ENCODE data around the gene PLXDC2.

PLXDC2 gene

DNA sequence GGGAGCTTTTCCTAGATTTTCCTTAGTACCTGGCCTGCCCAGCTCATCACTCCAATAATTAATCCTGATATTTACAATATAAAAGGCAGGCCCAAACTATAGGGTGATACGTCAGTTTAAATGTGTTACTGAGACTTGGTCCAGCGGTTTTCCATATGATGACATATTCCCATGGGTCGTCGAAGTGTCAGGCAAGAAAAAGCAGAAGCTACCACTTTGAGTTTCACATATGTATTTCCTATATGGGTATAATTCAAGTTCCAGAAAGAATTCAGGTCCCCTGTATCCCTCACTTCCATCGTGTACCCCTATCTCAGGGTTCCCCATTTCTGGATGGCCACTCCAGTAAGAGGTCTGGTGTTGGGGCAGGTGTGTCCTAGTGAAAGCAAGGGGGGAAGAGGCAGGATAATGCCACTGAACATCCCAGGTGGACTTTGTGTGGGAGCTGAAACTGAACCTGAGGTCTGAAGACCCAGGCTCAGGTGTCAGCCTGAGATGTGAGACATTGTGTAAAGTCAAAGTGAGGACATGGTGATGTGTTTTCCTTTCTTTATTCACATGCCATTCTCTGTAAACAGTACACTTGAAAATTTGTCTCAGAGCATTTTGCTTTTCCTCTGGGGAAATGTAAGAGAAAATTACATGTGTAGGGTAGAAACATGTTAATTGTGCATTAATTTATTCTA, 167.8 kb downstream of the PLXDC2 start:
- in situ Hi-C loops (cut with MboI; ENCODE audit: low pct_unique_long_range_greater_than_20kb, low sequenced_read_pairs, unreplicated experiment) = no loop called here
- no peak for TF ChIP-seq CTCF (IDR thresholded peaks at IDR 0.05; ENCODE audit: extremely low read depth, insufficient read depth, missing control alignments)
- no peak for DNase-seq (ENCODE audit: low spot score)

GRCh38 chr10:19985745-19986144, 169.5 kb downstream of the PLXDC2 start:
- in situ Hi-C loops (cut with MboI; ENCODE audit: low pct_unique_long_range_greater_than_20kb, low sequenced_read_pairs, unreplicated experiment) = no loop called here
- TF ChIP-seq CTCF (IDR thresholded peaks at IDR 0.05; ENCODE audit: extremely low read depth, insufficient read depth, missing control alignments) = no peak
- no peak for DNase-seq (ENCODE audit: low spot score)

DNA sequence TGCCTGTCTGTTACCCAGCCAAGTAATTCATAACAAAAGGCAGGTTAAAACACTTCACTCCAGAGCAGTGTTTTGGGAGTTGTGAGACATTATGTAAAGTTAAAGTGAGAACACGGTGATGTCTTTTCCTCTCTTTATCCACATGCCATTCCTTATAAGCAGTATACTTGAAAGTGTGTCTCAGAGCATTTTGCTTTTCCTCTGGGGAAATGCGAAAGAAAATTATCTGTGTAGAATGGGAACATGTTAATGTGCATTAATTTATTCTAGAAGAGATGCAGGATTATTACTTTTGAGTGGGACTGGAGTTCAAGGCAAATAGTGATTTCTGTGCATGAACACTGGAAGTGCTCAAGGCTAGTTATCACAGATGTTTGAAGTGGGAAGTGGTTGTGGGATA, 170.4 kb downstream of the PLXDC2 start:
- DNase-seq (ENCODE audit: low spot score) = no peak
- TF ChIP-seq CTCF (IDR thresholded peaks at IDR 0.05; ENCODE audit: extremely low read depth, insufficient read depth, missing control alignments) = no peak
- in situ Hi-C loops (cut with MboI; ENCODE audit: low pct_unique_long_range_greater_than_20kb, low sequenced_read_pairs, unreplicated experiment) = no loop called here

DNA sequence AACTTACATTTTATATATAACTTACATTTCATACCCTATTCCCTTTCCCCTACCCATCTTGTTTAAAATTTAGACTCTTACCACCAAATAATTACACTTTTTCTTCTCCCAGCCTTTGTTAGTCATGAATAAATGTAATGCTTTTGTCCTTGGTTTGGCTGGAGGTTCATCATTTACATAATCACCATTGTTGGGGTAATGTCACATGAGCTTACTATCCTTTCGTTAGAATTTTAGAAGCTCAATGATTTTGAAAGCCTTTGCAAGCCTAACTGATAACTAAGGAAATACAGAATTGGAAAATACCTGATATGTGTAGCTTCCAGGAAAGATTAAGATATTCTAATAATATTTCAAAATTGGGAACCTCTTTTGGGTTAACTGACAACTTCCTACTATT, 171.7 kb downstream of the PLXDC2 start:
- no peak for TF ChIP-seq CTCF (IDR thresholded peaks at IDR 0.05; ENCODE audit: extremely low read depth, insufficient read depth, missing control alignments)
- DNase-seq (ENCODE audit: low spot score) = no peak
- in situ Hi-C loops (cut with MboI; ENCODE audit: low pct_unique_long_range_greater_than_20kb, low sequenced_read_pairs, unreplicated experiment) = no loop called here

DNA sequence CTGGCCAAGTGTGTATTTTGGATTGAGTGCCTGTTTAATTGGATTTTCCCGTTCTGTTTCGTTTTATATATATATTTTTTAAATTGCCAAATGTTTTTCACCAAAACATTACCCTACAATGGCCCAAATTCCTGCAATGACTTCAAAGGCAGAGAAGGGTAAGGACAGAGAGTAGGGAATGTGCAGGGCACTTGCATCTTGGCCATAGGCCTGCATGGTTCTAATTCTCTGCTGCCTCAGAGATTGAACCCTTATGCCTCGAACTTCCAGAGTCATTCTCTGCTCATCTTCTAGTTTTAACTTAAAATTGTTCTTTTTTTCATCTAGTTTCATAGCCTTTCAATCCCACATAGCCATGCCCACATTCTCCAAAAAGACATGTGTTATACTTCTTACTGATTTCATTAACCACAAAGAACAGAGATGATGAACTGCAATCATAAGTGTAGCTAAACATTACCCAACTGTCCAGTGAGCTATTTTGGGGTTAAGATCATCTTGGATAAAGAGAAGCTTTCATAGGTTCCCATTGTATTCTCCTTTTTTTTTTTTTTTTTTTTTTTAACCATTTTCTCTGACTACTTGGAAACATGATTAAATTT, 177.6 kb downstream of the PLXDC2 start:
- DNase-seq (ENCODE audit: low spot score) = no peak
- in situ Hi-C loops (cut with MboI; ENCODE audit: low pct_unique_long_range_greater_than_20kb, low sequenced_read_pairs, unreplicated experiment) = no loop called here
- TF ChIP-seq CTCF (IDR thresholded peaks at IDR 0.05; ENCODE audit: extremely low read depth, insufficient read depth, missing control alignments) = no peak

GRCh38 chr10:19998482-19998881, 182.2 kb downstream of the PLXDC2 start:
- TF ChIP-seq CTCF (IDR thresholded peaks at IDR 0.05; ENCODE audit: extremely low read depth, insufficient read depth, missing control alignments) = no peak
- DNase-seq (ENCODE audit: low spot score) = no peak
- in situ Hi-C loops (cut with MboI; ENCODE audit: low pct_unique_long_range_greater_than_20kb, low sequenced_read_pairs, unreplicated experiment) = no loop called here
